ELR (cell line): ENCODE results near the gene FSTL5.

ENCODE experiments used
- DNase-seq: peaks from one replicate; pipeline ENCODE4 v3.0.0-alpha.2; 2015; ENCODE audit warnings: low read depth

Gene FSTL5

GRCh38 chr4:161577579-161578301, 586.1 kb downstream of the FSTL5 start:
- peak; percentile 75 for DNase-seq

GRCh38 chr4:161573836-161574235, 590.0 kb downstream of the FSTL5 start:
- peak; percentile 40 for DNase-seq

- peak; percentile 48 for DNase-seq
Observed at GRCh38 chr4:161564230-161564834, 599.5 kb downstream of the FSTL5 start.

GRCh38 chr4:161555689-161556660, 607.8 kb downstream of the FSTL5 start:
- DNase-seq = peak; percentile 69

- peak; percentile 65 for DNase-seq
Observed at GRCh38 chr4:161554372-161554990, 609.3 kb downstream of the FSTL5 start.

- no peak for DNase-seq
Observed at GRCh38 chr4:161546902-161547301, 616.9 kb downstream of the FSTL5 start.

GRCh38 chr4:161540265-161540664, 623.5 kb downstream of the FSTL5 start:
- DNase-seq = no peak

- DNase-seq = no peak
Observed at GRCh38 chr4:161538941-161539340, 624.9 kb downstream of the FSTL5 start.

- DNase-seq = no peak
Observed at GRCh38 chr4:161530710-161531109, 633.1 kb downstream of the FSTL5 start.

GRCh38 chr4:161525121-161525520, 638.7 kb downstream of the FSTL5 start:
- no peak for DNase-seq

GRCh38 chr4:161522031-161522430, 641.8 kb downstream of the FSTL5 start:
- no peak for DNase-seq

GRCh38 chr4:161519611-161520010, 644.2 kb downstream of the FSTL5 start:
- DNase-seq = no peak

- no peak for DNase-seq
Observed at GRCh38 chr4:161517941-161518340, 645.9 kb downstream of the FSTL5 start.

GRCh38 chr4:161505141-161505540, 658.7 kb downstream of the FSTL5 start:
- DNase-seq = no peak

- DNase-seq = no peak
Observed at GRCh38 chr4:161498155-161498554, 665.6 kb downstream of the FSTL5 start.

- DNase-seq = no peak
Observed at GRCh38 chr4:161486461-161486860, 677.3 kb downstream of the FSTL5 start.

GRCh38 chr4:161466316-161466715, 697.5 kb downstream of the FSTL5 start:
- DNase-seq = no peak

- no peak for DNase-seq
Observed at GRCh38 chr4:161463436-161463835, 700.4 kb downstream of the FSTL5 start.

- DNase-seq = no peak
Observed at GRCh38 chr4:161457906-161458305, 705.9 kb downstream of the FSTL5 start.

GRCh38 chr4:161457311-161457710, 706.5 kb downstream of the FSTL5 start:
- no peak for DNase-seq

GRCh38 chr4:161454860-161455259, 708.9 kb downstream of the FSTL5 start:
- no peak for DNase-seq

- DNase-seq = no peak
Observed at GRCh38 chr4:161448550-161449180, 715.1 kb downstream of the FSTL5 start.
